NCI-H2196 (cell line): ENCODE data around the gene LILRA1.
"Not testable (repeated sequence)": the region's sequence is repeated elsewhere in the genome, so short reads cannot be mapped to it uniquely, and the experiment has no call there.

Experiments
- DNase-seq: peaks from one replicate; lab custom pipeline; 2025; ENCODE audit not compliant: unreplicated experiment; lab: John Stamatoyannopoulos, UW

The LILRA1 gene

GRCh38 chr19:54593445-54593844 lies at the start of gene LILRA1:
Gene LILRA1 (plus strand): TSS chr19:54593632. CDS start chr19:54594245, 613 bp downstream.
- DNase-seq, result not testable (repeated sequence)

- no peak for DNase-seq
Observed at GRCh38 chr19:54548806-54549205, 44.6 kb upstream of the LILRA1 start.

- DNase-seq, result no peak
Observed at GRCh38 chr19:54549224-54549623, 44.2 kb upstream of the LILRA1 start.

- no peak for DNase-seq
Observed at GRCh38 chr19:54551293-54551692, 42.1 kb upstream of the LILRA1 start.

- DNase-seq, result no peak
Observed at GRCh38 chr19:54551950-54552912, 41.2 kb upstream of the LILRA1 start.

- no peak for DNase-seq
Observed at GRCh38 chr19:54552913-54553310, 40.5 kb upstream of the LILRA1 start.

GRCh38 chr19:54554006-54554405 lies 39.4 kb upstream of the LILRA1 start:
- no peak for DNase-seq

- DNase-seq, result no peak
Observed at GRCh38 chr19:54554896-54555295, 38.5 kb upstream of the LILRA1 start.

- DNase-seq, result no peak
Observed at GRCh38 chr19:54556194-54556593, 37.2 kb upstream of the LILRA1 start.

GRCh38 chr19:54558339-54558738 lies 35.1 kb upstream of the LILRA1 start:
- DNase-seq, result no peak

GRCh38 chr19:54560881-54561385 lies 32.5 kb upstream of the LILRA1 start:
- no peak for DNase-seq

GRCh38 chr19:54561840-54562239 lies 31.6 kb upstream of the LILRA1 start:
- DNase-seq, result no peak

- DNase-seq, result not testable (repeated sequence)
Observed at GRCh38 chr19:54563206-54563605, 30.2 kb upstream of the LILRA1 start.

- DNase-seq, result no peak
Observed at GRCh38 chr19:54570316-54570715, 23.1 kb upstream of the LILRA1 start.

GRCh38 chr19:54571715-54572615 lies 21.5 kb upstream of the LILRA1 start:
- not testable (repeated sequence) for DNase-seq

- no peak for DNase-seq
Observed at GRCh38 chr19:54572696-54573311, 20.6 kb upstream of the LILRA1 start.

GRCh38 chr19:54573330-54573872 lies 20.0 kb upstream of the LILRA1 start, which contains the start of gene LILRA2:
Gene LILRA2 (plus strand): TSS chr19:54573790. CDS start chr19:54573879, 89 bp downstream.
- DNase-seq, result no peak

- no peak for DNase-seq
Observed at GRCh38 chr19:54574051-54574450, 19.4 kb upstream of the LILRA1 start.

GRCh38 chr19:54574527-54575056 lies 18.8 kb upstream of the LILRA1 start:
- no peak for DNase-seq

GRCh38 chr19:54575205-54575604 lies 18.2 kb upstream of the LILRA1 start:
- DNase-seq, result not testable (repeated sequence)
